IPS-NIHi7 (cell line): Measurements from ENCODE around the gene CDK8.
"Not testable (repeated sequence)": the region's sequence is repeated elsewhere in the genome, so short reads cannot be mapped to it uniquely, and the experiment has no call there.

Source experiments
- DNase-seq: peaks from one replicate; pipeline ENCODE4 v3.0.0; 2012; ENCODE audit warnings: mixed read lengths; ENCODE audit errors: extremely low spot score

CDK8 gene

DNA sequence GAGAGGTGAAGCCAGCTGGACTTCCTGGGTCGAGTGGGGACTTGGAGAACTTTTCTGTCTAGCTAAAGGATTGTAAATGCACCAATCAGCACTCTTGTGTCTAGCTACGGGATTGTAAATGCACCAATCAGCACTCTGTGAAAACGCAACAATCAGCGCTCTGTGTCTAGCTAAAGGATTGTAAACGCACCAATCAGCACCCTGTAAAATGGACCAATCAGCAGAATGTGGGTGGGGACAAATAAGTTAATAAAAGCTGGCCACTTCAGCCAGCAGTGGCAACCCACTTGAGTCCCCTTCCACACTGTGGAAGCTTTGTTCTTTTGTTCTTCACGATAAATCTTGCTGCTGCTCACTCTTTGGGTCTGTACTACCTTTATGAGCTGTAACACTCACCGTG, 58.1 kb downstream of the CDK8 start:
- DNase-seq, result not testable (repeated sequence)

DNA sequence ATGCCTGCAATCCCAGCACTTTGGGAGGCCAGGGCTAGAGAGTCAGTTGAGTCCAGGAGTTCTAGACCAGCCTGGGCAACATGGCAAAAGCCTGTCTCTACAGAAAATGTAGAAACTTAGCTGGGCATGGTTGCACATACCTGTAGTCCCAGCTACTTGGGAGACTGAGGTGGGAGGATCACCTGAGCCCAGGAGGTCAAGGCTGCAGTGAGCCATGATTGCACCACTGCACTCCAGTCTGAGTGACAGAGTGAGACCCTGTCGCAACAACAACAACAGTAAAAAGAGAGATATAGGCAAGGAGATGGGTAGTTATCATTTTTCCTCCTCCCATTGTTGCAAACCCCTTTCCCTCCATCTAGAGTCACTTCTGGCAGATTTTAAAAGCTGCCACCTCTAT, 62.2 kb downstream of the CDK8 start:
- not testable (repeated sequence) for DNase-seq

DNA sequence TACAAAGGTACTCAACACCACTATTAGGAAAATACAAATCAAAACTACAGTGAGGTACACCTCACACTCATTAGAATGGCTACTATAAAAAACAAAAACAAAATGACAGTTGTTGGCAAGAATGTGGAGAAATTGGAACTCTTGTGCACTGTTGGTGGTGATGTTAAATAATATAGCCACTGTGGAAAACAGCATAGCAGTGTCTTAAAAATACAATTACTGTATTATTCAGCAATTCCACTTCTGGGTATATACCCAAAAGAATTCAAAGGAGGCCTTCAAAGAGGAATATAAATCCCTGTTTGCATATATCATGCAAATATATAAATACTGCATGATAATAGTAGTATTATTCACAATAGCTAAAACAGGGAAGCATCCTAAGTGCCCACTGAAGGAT, 66.8 kb downstream of the CDK8 start:
- DNase-seq, result no peak

DNA sequence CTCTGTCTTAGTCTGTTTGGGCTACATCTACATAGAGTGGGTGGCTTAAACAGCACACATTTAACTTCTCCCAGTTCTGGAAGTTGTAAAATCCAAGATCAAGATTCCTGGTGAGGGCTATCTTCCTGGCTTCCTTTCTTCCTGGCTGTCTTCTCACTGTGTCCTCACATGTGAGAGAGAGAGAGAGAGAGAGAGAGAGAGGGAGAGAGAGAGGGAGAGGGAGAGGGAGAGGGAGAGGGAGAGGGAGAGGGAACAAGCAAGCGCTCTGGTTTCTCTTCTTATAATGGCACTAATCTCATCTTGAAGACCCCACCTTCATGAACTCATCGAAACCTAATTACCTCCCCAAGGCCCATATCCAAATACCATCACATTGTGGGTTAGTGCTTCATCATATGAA, 69.2 kb downstream of the CDK8 start:
- DNase-seq, result no peak

DNA sequence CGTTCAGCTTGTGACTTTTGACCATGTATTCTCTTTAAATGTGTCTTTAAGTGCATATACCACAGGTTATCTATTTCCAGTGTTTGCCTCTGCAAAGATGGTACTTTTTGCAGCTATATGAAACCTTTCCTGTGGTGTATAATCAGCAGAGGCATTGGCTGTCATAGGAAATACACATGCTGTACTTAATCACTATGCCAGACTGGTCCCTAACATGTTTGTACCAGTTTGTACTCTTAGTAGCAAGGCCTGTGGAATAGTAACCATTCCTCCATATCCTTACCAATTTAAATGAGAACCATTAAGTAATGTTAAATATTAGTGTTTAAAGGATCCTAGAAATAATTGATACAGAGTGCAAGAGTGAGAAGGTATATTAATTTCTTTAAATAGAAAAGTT, 69.8 kb downstream of the CDK8 start:
- DNase-seq, result no peak

DNA sequence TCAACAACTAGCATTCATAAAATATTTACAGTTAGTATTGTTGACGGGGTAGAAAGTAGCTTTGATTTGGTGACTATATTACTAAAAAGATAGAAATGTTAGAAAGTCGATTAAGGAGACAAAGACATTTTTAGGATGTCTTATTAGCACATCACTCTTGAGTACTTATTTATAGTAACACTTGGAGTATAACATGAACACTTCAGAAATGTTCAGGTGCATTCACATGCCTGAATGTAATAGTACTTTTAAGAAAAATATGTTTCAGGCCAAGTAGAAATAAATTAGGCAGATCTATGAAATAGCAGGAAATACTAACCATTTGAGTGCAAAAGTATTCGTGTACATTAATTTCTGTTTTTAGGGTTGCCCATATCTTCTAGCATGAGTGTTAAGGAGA, 70.4 kb downstream of the CDK8 start:
- DNase-seq, result no peak

DNA sequence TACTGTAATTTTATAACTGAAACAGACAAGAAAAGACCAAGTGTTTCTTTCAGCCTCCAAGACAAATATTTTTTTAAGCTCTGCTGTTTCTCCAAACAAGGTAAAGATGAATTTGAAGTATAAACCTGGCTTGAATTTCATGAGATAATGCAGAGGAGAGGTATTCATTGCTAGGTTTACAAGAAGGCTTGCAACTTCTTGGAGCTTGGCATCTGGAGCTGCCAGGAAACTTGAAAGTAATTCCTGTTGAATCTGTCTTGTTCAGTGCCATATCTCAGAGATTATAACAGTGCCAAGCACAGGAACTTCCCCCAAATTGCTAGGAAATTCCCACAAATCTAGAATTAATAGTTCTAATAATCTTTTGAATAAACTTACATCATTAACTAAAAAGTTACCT, 70.9 kb downstream of the CDK8 start:
- no peak for DNase-seq

DNA sequence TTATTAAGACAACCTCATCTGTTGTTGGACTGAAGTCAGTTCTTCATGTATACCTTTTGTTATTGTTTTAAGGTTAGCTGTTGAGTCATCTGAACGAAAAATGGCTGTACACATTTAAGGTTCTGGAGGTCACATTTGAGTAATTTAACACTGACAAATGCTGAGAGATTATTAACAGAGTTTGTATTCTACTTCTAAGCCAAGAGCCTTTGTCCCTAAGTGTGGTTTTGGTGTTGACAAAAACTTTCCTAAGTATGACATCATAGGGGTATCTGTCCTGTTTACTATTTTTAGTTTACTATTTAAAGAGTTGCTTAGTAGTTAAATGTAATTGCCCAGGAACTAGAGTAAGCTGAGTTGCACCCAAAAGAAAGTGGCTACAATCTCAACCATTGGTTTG, 71.9 kb downstream of the CDK8 start:
- no peak for DNase-seq

DNA sequence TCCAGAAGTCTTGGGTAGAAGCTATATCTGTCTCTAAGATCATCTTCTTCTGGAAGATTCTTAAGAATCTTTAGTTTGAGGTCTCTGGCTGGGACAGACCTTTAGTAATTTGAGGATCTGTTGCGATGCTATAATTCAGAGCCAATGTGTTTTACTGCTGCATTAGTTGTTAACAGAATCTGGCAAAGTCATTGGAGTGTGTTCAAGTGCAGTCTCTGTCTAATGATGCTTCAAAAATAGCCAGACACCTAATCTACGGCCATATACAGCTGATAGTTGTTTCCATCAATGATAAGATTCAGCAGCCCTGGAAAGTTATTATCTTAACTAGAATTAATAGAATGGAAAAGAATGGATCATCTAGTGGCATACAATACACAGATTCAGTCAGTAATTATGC, 72.6 kb downstream of the CDK8 start:
- no peak for DNase-seq

DNA sequence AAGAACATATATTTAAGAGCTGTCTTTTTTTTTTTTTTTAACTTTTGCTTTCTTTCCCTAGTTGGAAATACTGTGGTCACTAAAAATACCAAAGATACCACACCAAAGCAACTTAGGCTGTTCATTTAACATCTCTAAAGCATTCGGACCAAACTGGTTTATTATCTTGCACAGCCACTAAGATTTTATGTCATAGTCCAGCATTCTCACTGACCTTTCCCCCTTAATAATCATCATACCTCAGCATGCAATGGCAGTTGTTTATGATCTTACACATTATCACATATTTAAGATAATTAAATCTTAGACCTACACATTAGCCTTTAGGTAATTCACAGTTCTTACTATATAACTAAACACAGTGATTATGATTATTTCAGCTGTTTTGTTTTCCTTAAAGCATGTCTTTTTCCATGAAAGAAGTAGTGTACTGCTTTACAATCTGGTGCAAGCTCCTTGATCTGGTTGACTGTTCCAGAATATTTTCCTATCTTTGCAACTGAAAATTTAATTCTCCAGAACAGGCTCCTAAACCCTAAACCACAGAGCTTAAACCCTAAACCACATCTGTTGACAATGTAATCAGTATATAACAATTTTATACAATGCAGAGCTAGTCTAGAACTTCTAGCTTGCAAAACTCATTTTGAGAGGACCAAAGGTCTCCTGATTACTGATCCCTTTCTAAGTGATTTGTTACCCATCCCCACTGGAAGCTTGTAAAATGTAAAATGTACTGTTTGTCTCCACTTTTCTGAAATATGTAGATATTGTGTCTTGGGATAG, 74.2 kb downstream of the CDK8 start:
- no peak for DNase-seq

DNA sequence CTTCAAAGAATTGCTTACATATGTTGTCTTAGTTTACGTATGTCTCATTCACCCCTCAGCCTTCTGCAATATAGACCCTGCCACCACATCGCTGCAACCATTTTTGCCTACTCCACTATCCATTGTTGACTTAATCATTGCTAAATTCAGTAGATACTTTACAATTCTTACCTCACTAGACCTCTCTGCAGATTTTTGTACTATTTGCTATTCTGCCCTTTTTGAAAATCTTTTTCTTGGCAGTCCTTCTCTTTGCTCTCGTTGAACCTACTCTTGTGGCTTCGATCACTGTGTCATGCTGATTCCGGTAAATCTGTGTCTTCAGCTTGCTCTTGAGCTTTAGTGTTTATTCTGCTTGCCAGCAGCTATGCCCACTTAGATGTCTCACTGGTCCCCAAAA, 81.2 kb downstream of the CDK8 start:
- no peak for DNase-seq

DNA sequence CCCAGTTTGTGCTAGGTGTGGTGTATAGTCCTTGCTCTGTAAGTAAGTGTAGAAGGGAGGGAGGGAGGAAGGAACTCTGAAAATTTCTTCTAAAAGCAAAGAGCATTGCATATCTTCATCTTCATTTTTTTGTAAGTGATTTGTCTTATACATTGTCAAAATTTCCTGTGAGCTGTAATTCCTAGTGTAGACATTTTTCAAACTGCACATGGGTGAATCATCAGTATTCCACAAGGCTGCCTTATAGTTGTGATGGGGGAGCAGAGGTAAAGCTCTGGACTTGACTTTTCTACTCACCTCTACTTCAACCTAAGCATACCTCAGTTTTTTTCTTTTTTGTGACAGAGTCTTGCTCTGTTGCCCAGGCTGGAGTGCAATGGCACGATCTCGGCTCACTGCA, 86.9 kb downstream of the CDK8 start:
- no peak for DNase-seq

DNA sequence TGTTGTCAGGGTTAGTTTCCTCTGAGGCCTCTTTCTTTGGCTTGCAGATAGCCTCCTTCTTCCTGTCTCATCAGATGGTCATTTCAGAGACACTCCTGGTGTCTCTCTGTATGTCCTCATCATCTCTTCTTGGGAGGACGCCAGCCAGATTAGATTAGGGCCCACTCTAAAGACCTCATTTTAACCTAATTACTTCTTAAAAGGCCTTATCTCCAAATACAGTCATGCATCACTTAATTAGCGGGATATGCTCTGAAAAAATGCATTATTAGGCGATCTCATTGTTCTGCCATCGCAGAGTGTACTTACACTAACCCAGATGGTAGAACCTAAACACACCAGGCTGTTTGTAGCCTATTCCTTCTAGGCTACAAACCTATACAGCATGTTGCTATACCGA, 89.0 kb downstream of the CDK8 start:
- no peak for DNase-seq

DNA sequence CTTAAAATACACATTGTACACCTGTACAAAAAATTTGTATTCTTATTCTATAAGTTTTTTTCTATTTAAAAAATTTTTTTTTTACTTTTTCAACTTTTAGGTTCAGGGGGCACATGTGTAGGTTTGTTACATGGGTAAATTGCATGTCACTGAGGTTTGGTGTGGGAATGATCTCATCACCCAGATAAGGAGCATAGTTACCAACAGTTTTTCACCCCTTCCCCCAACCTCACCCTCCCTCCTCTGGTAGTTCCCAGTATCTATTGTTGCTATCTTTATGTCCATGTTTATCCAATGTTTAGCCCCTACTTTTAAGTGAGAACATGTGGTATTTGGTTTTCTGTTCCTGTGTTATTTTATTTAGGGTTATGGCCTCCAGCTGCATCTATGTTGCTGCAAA, 89.9 kb downstream of the CDK8 start:
- DNase-seq, result no peak

DNA sequence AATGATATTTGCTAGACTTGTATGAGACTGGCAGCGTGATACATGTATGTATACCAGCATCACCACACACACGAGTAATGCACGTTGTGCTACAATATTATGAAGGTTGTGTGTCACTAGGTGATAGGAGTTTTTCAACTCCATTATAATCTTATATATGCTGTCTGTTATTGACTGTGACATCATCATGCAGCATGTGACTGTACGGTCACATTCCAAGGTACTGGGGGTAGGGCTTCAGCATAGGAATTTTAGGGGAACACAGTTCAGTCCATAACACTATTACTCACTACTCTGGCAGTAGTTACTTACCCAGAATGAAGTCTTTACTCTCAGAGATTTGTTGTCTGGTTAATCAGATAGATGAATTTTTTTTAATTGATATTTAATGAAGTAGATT, 91.1 kb downstream of the CDK8 start:
- no peak for DNase-seq

DNA sequence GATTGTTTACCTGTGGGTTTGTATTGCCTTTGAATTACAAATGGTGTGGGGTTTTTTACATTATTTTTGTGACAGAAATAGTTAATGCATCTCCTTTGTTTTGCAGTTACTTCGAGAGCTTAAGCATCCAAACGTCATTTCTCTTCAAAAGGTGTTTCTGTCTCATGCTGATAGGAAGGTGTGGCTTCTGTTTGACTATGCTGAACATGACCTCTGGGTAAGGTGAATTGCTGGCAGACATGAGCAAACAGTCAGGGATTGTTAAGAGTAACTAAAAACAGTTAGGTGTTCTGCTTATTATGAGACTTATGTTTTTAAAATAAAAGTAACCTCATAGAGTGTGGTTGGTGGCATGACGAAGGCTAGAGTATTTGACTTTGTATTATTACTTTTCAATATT, 95.0 kb downstream of the CDK8 start:
- peak; percentile 10 for DNase-seq

DNA sequence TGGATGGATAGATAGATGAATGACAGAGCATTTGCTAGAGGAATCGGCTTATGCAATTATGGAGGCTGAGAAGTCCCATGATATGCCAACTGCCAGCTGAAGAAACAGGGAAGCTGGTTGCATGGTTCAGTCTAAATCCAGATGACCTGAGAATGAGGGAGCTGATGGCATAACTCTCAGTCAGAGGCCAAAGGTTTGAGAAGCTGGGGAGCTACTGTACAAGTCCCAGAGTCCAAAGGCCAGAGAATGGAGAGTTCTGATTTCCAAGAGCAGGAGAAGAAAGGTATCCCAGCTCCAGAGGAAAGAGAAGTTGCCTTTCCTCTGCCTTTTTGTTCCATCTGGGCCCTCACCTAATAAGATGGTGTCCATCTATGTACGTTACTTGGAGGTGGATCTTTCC, 108.3 kb downstream of the CDK8 start:
- DNase-seq, result no peak

DNA sequence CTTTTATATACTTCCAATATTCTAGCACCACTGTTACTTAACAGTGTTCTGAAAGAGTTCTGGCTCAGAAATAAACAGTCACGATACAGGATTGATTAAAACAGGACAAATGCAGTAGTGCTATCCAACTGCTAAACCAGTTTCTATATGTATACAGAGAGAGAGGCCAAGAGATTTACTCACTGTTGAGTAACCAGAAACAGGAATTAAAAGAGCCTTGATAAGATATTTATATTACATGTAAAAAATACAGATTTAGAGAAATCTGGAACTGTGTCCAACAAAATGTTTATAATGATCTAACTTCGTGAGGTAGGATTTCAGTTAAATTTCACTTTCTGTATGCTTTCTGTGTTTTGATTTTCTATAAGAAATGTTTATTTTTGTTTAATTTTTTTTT, 116.6 kb downstream of the CDK8 start:
- no peak for DNase-seq

DNA sequence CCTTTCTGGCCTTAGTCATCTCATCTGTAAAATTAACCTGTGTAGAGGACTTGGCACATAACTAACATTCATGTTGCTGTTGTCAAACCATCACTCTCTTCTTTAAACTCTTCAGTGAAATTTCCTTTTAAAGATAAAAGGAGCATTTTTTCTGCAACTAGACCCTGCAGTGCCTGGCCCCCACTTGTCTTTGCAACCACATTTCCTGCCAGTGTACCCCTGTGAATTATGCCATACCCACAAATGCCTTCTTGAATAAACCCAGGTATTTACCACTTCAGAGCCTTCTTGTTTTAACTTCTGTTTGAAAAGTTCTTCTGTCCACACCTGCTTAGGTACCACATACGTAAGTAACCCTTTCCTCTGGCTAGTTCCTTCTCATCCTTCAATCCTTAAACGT, 118.8 kb downstream of the CDK8 start:
- no peak for DNase-seq

DNA sequence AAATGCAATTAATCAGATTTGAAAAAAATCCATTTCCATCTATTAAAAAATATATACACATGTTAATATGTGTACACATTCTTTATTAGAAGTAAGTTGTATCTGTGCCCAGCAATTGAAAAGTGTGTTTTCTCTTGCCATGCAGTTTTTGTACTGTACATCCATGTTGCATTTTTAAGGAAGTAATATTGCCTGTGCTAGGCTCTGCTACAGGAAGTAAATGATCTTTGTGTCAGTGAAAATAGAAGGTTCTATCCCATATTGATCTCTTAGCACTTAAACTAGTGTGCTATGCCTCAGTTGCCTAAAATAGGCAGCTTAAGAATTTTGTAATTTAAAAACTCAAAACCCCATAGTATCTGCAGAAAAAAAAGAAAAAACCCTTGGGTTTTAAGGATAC, 122.5 kb downstream of the CDK8 start:
- no peak for DNase-seq

DNA sequence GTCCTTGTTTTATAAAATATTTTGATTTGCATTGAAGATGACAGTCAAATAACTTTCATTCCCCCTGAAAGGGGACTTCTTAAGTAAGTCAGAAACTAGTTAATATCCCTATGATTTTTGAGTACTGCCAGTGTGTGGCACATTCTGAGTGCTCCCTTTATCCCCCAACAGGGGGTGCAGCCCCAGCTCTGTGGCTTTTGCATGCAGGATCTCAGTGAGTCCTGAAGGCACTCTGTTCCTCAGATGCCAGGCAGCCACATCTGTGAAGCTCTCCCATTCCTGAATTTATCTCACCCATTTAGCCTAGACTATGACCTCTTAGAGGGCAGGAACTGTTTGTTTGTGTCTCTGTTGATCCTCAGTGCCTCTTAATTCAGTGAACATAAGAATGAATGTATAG, 123.1 kb downstream of the CDK8 start:
- peak; percentile 60 for DNase-seq

DNA sequence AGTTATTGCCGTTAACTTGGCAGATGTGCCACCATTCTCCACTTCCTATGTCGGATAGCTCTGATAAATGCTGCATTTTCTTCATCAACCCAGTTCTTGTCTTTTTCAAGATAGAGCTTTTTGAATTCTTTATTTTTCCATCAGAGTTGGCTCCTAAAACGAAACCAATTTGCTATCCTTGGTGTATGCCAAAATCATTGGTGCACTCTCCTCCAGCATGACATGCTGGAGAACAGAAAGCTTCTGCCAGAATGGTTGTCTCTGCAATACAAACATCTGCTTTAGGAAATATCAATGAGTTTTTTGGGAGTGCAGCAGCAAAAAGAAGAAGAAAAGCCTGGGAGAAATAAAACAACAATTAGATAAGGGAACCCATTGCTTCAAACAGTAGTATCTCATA, 124.2 kb downstream of the CDK8 start:
- DNase-seq, result no peak

DNA sequence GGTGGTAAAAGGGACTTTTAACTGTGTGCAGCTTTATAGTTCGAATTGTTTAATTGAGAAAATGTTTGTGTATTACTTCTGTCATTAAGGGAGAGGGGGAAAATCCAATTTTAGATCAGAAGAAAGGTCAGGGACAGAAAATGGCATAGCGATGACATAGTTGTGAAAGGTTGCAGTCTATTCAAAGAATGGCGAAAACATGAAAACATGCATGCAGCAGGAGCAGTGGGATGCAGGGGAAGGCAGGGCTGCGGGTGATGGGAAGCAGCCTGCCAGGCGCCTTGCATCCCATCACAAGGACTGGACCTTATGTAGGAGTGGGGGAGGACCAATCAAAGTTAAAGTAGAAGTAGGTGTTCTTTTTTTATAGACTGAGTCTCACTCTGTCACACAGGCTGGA, 125.9 kb downstream of the CDK8 start:
- no peak for DNase-seq

DNA sequence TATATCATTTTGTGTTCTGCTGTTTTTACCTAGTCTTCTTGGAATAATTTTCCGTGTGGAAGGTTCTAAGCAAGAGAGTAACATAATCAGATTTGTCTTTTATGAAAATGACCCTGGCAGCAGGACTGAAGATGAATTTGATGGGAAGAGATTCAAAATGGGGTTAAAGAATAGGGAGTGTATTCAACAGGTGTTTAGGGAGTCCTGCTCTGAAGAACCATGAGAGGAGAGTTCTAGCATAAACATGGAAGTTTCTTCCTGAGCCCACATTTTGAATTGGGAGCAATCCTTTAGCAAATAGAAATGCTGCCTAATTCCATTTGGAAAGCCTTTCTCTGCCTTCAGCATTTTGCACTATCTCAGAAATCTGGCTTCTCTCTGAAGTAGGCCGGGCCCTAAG, 127.0 kb downstream of the CDK8 start:
- no peak for DNase-seq
